Ecto neural progenitor cell (in vitro differentiated cells): ENCODE measurements around the gene GRID2.
"Not testable (repeated sequence)": the region's sequence is repeated elsewhere in the genome, so short reads cannot be mapped to it uniquely, and the experiment has no call there.

Source experiments
- DNase-seq: peaks from one replicate; pipeline ENCODE4 v3.0.0-alpha.2; 2018; ENCODE audit warnings: low spot score

Gene GRID2

GRCh38 chr4:93199492-93199891 is 895.7 kb downstream of the GRID2 start:
- peak; percentile 52 for DNase-seq

GRCh38 chr4:93201471-93202096 is 897.8 kb downstream of the GRID2 start:
- DNase-seq = no peak

GRCh38 chr4:93203708-93204107 is 899.9 kb downstream of the GRID2 start:
- DNase-seq = no peak

- no peak for DNase-seq
Measured at GRCh38 chr4:93212250-93212649, 908.5 kb downstream of the GRID2 start.

- DNase-seq = no peak
Measured at GRCh38 chr4:93216646-93217045, 912.9 kb downstream of the GRID2 start.

GRCh38 chr4:93217431-93217830 is 913.7 kb downstream of the GRID2 start:
- DNase-seq = no peak

GRCh38 chr4:93221771-93222170 is 918.0 kb downstream of the GRID2 start:
- DNase-seq = no peak

- no peak for DNase-seq
Measured at GRCh38 chr4:93228021-93228420, 924.3 kb downstream of the GRID2 start.

GRCh38 chr4:93232883-93233282 is 929.1 kb downstream of the GRID2 start:
- DNase-seq = no peak

- no peak for DNase-seq
Measured at GRCh38 chr4:93237521-93237920, 933.8 kb downstream of the GRID2 start.

GRCh38 chr4:93243262-93243661 is 939.5 kb downstream of the GRID2 start:
- no peak for DNase-seq

GRCh38 chr4:93261207-93261606 is 957.4 kb downstream of the GRID2 start:
- DNase-seq = no peak

GRCh38 chr4:93263166-93263565 is 959.4 kb downstream of the GRID2 start:
- DNase-seq = no peak

GRCh38 chr4:93267747-93268146 is 964.0 kb downstream of the GRID2 start:
- no peak for DNase-seq

- no peak for DNase-seq
Measured at GRCh38 chr4:93285346-93285745, 981.6 kb downstream of the GRID2 start.

- no peak for DNase-seq
Measured at GRCh38 chr4:93289241-93289640, 985.5 kb downstream of the GRID2 start.

- no peak for DNase-seq
Measured at GRCh38 chr4:93289831-93290230, 986.1 kb downstream of the GRID2 start.

- no peak for DNase-seq
Measured at GRCh38 chr4:93299118-93299517, 995.4 kb downstream of the GRID2 start.

GRCh38 chr4:93300780-93301555 is 997.2 kb downstream of the GRID2 start:
- not testable (repeated sequence) for DNase-seq

GRCh38 chr4:93302310-93302709 is 998.5 kb downstream of the GRID2 start:
- DNase-seq = no peak

- no peak for DNase-seq
Measured at GRCh38 chr4:93303440-93303839, 999.7 kb downstream of the GRID2 start.

- DNase-seq = no peak
Measured at GRCh38 chr4:93312299-93312698, 1008.5 kb downstream of the GRID2 start.

GRCh38 chr4:93313197-93313596 is 1009.4 kb downstream of the GRID2 start:
- no peak for DNase-seq

- DNase-seq = no peak
Measured at GRCh38 chr4:93317057-93317456, 1013.3 kb downstream of the GRID2 start.
